Activated naive CD4-positive, alpha-beta T cell treated with anti-CD3 and anti-CD28 coated beads, Interleukin-2, amount 50 U/mL, for 16 hours (primary cell): ENCODE measurements around the gene SLC26A6.

Experiments used
- DNase-seq: peaks from one replicate; pipeline ENCODE4 v3.0.0-alpha.2; 2020

SLC26A6 gene

GRCh38 chr3:48661501-48662144 lies 26.4 kb upstream of the SLC26A6 start:
- peak; percentile 70 for DNase-seq

GRCh38 chr3:48660800-48661400 lies 25.6 kb upstream of the SLC26A6 start:
- no peak for DNase-seq

GRCh38 chr3:48656841-48657281 lies 21.6 kb upstream of the SLC26A6 start:
- DNase-seq = peak; percentile 40

GRCh38 chr3:48656061-48656840 lies 21.0 kb upstream of the SLC26A6 start:
- DNase-seq = peak; percentile 87

- DNase-seq = peak; percentile 64
These were observed 20.3 kb upstream of the SLC26A6 start for GRCh38 chr3:48655606-48656005.

- DNase-seq = no peak
These were observed 19.8 kb upstream of the SLC26A6 start for GRCh38 chr3:48655063-48655462.

GRCh38 chr3:48652923-48653715 lies 17.9 kb upstream of the SLC26A6 start:
- no peak for DNase-seq

GRCh38 chr3:48651771-48652170 lies 16.5 kb upstream of the SLC26A6 start:
- no peak for DNase-seq

- no peak for DNase-seq
These were observed 15.5 kb upstream of the SLC26A6 start for GRCh38 chr3:48650723-48651122.

- DNase-seq = no peak
These were observed 13.1 kb upstream of the SLC26A6 start for GRCh38 chr3:48648188-48648850.

GRCh38 chr3:48647714-48648113 lies 12.5 kb upstream of the SLC26A6 start:
- DNase-seq = no peak

GRCh38 chr3:48644898-48645760 lies 9.9 kb upstream of the SLC26A6 start:
- DNase-seq = no peak

- DNase-seq = no peak
These were observed 7.3 kb upstream of the SLC26A6 start for GRCh38 chr3:48642605-48643004.

- DNase-seq = no peak
These were observed 6.1 kb upstream of the SLC26A6 start for GRCh38 chr3:48641396-48641795.

GRCh38 chr3:48639944-48640606 lies 4.8 kb upstream of the SLC26A6 start:
- no peak for DNase-seq

GRCh38 chr3:48637305-48637704 lies 2.0 kb upstream of the SLC26A6 start:
- no peak for DNase-seq

- no peak for DNase-seq
These were observed 941 bp upstream of the SLC26A6 start for GRCh38 chr3:48636149-48636655.

- DNase-seq = peak; percentile 60
These were observed 520 bp downstream of the SLC26A6 start for GRCh38 chr3:48634661-48635221.

- DNase-seq = no peak
These were observed 1.5 kb downstream of the SLC26A6 start for GRCh38 chr3:48633743-48634142.

GRCh38 chr3:48633256-48633655 lies 2.0 kb downstream of the SLC26A6 start:
- no peak for DNase-seq
